Retinal pigment epithelial cell (primary cell): ENCODE data around the gene SLC22A7.

Experiments used
- DNase-seq: peaks from one replicate; pipeline ENCODE4 v3.0.0-alpha.2; 2010; ENCODE audit warnings: low read depth
- H3K4me3 ChIP-seq: 2 replicates; pipeline ENCODE4 v1.5.1; 2011; ENCODE audit warnings: mild to moderate bottlenecking, low read length, control low read depth, moderate library complexity
- CTCF ChIP-seq: conservative IDR thresholded peaks from 2 replicates; pipeline ENCODE4 v1.5.1; 2011; ENCODE audit warnings: low read depth, low read length, control low read depth, inconsistent platforms

The SLC22A7 gene

GRCh38 chr6:43303751-43304331, 5.8 kb downstream of the SLC22A7 start:
- no peak for DNase-seq
- no peak for TF ChIP-seq CTCF
- H3K4me3 ChIP-seq = no peak overlapping the region

- H3K4me3 ChIP-seq = no peak overlapping the region
- DNase-seq = no peak
- no peak for TF ChIP-seq CTCF
These were observed 6.3 kb downstream of the SLC22A7 start for GRCh38 chr6:43304361-43304760.

- no peak for TF ChIP-seq CTCF
- H3K4me3 ChIP-seq = no peak overlapping the region
- DNase-seq = no peak
These were observed 6.8 kb downstream of the SLC22A7 start for GRCh38 chr6:43304882-43305281.

GRCh38 chr6:43306086-43306485, 8.0 kb downstream of the SLC22A7 start:
- no peak for DNase-seq
- no peak overlapping the region for H3K4me3 ChIP-seq
- TF ChIP-seq CTCF = no peak

GRCh38 chr6:43307451-43308100, 9.5 kb downstream of the SLC22A7 start:
- H3K4me3 ChIP-seq = no peak overlapping the region
- no peak for TF ChIP-seq CTCF
- DNase-seq = no peak

- peak; percentile 45 for TF ChIP-seq CTCF
- no peak for DNase-seq
- H3K4me3 ChIP-seq = peak within 1 kb of the TSS; percentile 14
These were observed 10.3 kb downstream of the SLC22A7 start, which contains the start of gene CRIP3 for GRCh38 chr6:43308101-43308989. Gene CRIP3 (minus strand): TSS chr6:43308826. CDS start chr6:43308792, 34 bp downstream.
